Fibroblast of lung (primary cell): ENCODE data around the gene CNTNAP5.

ENCODE experiments used
- CTCF ChIP-seq, 2 donors: IDR thresholded peaks in 1 of 2; conservative IDR thresholded peaks in 1 of 2; 1 replicate in 1 of 2; 2 replicates in 1 of 2; pipeline ENCODE4 v1.5.1; 2011 to 2012; ENCODE audit warnings: low read length in 2 of 2, control low read depth in 1 of 2, inconsistent platforms in 1 of 2, low read depth in 1 of 2, mild to moderate bottlenecking in 1 of 2
- EZH2 ChIP-seq: IDR thresholded peaks from 2 replicates; pipeline ENCODE4 v1.5.1; 2012; ENCODE audit warnings: low read length, control low read depth, mild to moderate bottlenecking; ENCODE audit errors: missing control alignments

GRCh38 chr2:124147552-124147951, 122.5 kb downstream of the CNTNAP5 start:
- no peak for TF ChIP-seq CTCF (conservative IDR thresholded peaks at IDR 0.05 in 1 of 2, IDR thresholded peaks at IDR 0.05 in 1 of 2; ENCODE audit: low read depth in 1 of 2, low read length in 2 of 2)
- TF ChIP-seq EZH2, result no peak
